Neural progenitor cell (in vitro differentiated cells): ENCODE measurements around the gene KRTAP20-3.

Experiments
- EZH2 ChIP-seq: fragments of 200-600 bp; sonication (generic); IDR thresholded peaks from 2 replicates; pipeline ENCODE4 v1.6.1; 2017; ENCODE audit warnings: antibody characterized with exemption, mild to moderate bottlenecking, moderate library complexity
- EZH2phosphoT487 ChIP-seq: fragments of 200-600 bp; sonication (generic); IDR thresholded peaks from 2 replicates; pipeline ENCODE4 v1.6.1; 2017; ENCODE audit warnings: antibody characterized with exemption
- TF ChIP-seq, protein P1 (sequence below): fragments of 200-600 bp; sonication (generic); IDR thresholded peaks from 2 replicates; pipeline ENCODE4 v1.5.1; 2017; ENCODE audit warnings: antibody characterized with exemption, mild to moderate bottlenecking

DNA sequence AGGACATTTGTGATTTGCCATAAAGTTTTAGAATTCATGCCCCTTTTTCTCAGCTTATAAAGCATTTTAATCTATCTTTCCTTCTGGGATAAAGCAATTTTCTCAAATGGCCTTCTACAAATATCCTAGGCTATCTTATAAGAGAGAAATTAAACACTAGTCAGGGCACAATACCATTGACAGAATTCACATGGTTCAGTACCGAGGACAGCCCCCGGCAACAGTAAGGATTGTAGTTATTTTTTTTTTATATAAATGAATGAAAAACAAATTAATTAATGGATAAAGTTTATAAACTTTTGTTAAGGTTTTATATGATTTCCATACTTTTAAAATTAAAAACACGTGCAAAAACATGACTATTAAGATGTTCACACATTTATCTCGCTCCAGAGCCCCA, 14.6 kb upstream of the KRTAP20-3 start:
- no peak for TF ChIP-seq EZH2
- TF ChIP-seq, protein P1, sequence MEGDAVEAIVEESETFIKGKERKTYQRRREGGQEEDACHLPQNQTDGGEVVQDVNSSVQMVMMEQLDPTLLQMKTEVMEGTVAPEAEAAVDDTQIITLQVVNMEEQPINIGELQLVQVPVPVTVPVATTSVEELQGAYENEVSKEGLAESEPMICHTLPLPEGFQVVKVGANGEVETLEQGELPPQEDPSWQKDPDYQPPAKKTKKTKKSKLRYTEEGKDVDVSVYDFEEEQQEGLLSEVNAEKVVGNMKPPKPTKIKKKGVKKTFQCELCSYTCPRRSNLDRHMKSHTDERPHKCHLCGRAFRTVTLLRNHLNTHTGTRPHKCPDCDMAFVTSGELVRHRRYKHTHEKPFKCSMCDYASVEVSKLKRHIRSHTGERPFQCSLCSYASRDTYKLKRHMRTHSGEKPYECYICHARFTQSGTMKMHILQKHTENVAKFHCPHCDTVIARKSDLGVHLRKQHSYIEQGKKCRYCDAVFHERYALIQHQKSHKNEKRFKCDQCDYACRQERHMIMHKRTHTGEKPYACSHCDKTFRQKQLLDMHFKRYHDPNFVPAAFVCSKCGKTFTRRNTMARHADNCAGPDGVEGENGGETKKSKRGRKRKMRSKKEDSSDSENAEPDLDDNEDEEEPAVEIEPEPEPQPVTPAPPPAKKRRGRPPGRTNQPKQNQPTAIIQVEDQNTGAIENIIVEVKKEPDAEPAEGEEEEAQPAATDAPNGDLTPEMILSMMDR: no peak
- TF ChIP-seq EZH2phosphoT487: no peak
